GM19023 (cell line): ENCODE results near the gene AIDA.
"Not testable (repeated sequence)": the region's sequence is repeated elsewhere in the genome, so short reads cannot be mapped to it uniquely, and the experiment has no call there.

Experiments used
- ATAC-seq: cut with Tn5 transposase; IDR thresholded peaks from one replicate; pipeline ENCODE4 v1.9.1; 2021; ENCODE audit warnings: mild to moderate bottlenecking, moderate library complexity; ENCODE audit not compliant: unreplicated experiment

AIDA gene

DNA sequence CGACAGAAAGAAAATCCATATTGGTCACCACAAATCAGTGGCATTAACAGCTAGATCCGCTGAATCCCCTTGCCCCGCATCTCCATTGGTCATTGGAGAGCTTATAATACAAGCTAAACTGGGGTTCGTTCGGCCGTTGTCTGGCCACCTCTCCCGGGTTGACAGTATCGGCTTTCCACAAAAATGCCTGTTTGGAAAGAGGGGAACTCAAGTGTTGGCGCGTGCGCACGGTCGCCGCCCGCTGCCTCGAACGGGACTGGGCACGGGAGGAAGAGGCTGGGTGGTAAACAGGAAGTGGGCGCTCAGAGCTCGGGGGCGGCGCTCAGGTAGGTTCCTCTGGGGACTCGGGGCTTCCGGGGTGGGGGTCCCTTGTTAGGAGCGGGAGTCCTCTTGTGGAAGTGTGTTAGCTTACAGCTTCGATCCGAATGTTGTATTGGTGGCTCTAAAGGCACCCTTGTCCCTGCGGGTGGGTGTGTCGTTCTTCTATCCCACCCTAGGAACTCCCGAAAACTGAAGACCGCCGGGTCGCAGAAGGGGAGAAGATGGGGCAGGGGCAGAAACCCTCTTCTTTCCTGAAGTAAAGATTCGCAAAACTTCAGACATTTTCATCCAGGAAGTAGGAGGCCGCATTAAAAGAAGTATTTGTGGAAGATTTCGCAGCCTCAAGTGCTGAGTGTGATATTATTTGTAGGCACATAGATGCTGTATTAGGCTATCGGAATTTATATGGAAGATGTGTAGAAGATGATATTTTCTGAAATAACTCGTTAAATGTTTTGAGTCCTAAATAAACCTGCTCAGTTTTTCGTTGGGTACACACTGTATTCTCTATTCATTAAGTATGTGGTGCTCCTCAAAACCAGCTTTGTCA, 1.0 kb upstream of the AIDA start:
- peak; percentile 60 for ATAC-seq

- peak; percentile 40 for ATAC-seq
Observed at GRCh38 chr1:222711319-222712252, 705 bp downstream of the AIDA start.

DNA sequence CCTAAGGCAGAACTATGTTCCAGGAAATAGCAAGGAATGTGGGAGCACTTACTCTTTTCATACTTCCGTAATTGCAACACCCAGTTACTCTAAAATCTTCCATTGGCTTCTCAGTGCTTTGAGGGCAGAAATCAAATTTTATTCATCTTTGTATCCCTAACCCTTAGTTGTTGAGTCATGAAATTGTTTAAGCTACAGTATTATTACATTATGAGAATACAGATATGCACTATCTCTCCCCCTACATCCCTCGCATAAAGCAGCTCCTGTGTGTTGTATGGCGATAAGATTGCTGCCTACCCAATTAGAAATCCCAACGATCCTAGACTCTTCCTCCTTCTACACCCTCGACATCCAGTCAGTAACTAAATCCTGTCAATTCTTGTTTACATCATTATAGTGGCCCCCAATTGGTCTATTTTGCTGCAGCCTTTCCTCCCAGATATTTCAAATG, 2.6 kb downstream of the AIDA start:
- ATAC-seq: no peak

DNA sequence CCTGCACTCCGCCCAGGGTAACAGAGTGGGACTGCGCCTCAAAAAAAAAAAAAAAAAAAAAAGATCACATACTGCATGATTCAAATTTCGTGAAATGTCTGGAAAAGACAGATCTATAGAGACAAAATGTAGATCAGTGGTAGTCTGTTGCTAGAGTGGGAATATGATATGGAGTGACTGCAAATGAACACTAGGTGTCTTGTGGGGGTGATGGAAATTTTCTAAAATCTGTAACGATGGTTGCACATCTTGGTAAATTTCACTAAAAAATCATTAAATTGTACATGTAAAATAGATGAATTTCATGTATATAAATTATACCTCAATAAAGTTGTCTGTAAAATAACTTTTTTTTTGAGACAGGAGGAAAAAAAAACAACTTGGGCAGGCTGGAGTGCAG, 5.5 kb downstream of the AIDA start:
- ATAC-seq: no peak

- no peak for ATAC-seq
Observed at GRCh38 chr1:222704260-222704659, 8.0 kb downstream of the AIDA start.

DNA sequence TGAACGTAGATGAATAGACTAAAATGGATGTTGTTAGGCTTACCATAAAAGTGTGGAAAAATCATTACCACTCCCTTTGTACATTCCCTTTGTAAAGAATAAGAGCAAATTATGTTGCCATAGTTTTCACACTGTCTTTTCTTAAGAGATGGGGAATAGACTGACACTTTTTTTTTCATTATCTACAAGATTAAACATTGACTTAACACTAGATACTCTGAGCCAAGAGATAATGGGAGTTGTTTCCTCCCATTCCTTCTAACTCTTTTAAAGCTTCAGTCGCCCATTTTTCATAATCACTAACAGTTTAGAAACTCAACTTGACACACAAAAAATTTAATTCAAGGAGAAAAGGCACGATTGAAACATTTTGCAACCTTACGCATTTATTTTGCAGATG, 10.1 kb downstream of the AIDA start:
- ATAC-seq: no peak

- ATAC-seq: no peak
Observed at GRCh38 chr1:222697826-222698225, 14.5 kb downstream of the AIDA start.

DNA sequence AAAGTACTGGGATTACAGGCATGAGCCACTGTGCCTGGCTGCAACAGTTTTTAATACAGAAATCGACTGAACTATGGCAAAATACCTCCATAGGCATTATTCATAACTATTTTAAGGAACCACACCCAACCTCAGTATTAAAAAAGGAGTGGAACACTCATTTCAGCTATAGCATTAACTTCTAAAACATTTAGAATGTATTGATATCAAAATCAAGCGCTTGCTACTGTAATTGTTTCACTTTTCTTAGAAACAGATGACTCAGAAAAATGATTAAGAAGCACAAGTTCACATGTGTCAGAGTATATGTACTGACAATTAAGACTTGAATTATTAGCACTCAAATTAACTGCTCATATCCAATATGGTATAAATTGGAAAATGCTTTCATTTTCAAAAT, 15.1 kb downstream of the AIDA start:
- ATAC-seq: no peak

DNA sequence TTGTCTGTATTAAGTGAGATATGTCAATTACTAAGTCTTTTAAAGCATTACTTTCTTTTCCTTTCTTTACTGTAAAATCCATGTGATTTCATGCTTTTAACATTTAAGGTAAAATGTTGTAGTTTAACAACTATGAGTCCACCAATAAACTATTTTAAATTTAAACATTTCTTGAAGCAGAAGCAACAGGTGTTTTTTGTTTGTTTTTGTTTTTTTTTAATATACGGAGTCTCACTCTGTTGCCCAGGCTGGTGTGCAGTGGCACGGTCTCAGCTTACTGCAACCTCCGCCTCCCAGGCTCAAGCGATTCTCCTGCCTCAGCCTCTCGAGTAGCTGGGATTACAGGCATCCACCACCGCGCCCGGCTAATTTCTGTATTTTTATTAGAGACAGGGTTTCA, 15.6 kb downstream of the AIDA start:
- ATAC-seq: no peak

DNA sequence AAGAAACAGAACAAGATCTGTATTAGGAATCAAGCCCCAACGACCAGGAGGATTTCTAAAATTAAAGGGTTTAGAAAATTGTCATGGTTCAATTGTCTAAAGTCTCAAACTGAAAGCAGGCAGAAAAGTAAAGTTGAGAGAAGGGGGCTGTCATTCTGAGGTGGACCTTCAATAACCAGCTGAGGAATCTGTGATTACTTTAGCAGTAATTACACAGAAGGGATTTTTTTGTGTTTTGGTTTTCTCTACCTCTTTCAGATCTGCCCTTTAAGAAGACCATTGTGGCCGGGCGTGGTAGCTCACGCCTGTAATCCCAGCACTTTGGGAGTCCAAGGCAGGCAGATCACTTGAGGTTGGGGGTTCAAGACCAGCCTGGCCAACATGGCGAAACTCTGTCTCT, 17.4 kb downstream of the AIDA start:
- no peak for ATAC-seq

- ATAC-seq: no peak
Observed at GRCh38 chr1:222691016-222691415, 21.3 kb downstream of the AIDA start.

DNA sequence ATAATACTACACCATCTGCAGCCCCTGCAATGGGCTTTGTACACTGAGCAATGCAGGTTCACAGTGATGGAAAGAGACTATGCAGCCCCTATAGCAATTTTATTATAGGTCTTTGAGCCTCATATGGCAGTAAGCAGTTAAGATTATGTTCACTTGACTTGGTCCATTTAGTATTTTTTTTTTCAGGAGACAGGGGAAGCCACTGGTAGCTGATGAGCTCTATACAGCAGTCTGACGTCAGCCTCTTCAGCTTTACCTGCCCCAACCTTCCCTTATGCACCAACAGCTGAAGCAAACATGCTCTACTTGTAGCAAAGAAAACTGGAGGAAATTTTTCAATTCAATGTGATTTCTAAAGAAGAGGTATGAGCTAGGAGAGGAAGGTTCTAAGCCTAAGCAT, 32.2 kb downstream of the AIDA start:
- no peak for ATAC-seq

GRCh38 chr1:222670110-222670509, 42.2 kb downstream of the AIDA start:
- no peak for ATAC-seq

GRCh38 chr1:222669107-222669506, 43.2 kb downstream of the AIDA start:
- not testable (repeated sequence) for ATAC-seq

- not testable (repeated sequence) for ATAC-seq
Observed at GRCh38 chr1:222668184-222668583, 44.1 kb downstream of the AIDA start.

DNA sequence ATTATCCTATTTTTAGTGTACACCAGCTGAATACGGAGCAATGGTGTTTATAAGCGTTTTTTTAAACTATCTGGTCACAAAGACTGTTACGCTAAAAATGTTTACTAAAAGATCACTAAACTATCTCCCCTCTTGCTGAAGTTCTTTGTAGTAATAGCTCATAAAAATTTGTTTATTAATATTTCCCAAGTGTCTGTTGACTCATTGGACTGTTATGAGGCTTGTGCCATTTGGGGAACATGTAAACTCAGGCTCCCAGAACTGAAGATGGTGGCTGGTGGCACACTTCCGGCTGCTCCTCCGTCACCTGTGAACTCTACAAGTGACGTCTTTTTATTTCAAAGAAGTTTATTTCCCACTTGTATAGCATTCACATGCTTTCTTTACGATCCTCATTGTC, 46.3 kb downstream of the AIDA start:
- no peak for ATAC-seq

DNA sequence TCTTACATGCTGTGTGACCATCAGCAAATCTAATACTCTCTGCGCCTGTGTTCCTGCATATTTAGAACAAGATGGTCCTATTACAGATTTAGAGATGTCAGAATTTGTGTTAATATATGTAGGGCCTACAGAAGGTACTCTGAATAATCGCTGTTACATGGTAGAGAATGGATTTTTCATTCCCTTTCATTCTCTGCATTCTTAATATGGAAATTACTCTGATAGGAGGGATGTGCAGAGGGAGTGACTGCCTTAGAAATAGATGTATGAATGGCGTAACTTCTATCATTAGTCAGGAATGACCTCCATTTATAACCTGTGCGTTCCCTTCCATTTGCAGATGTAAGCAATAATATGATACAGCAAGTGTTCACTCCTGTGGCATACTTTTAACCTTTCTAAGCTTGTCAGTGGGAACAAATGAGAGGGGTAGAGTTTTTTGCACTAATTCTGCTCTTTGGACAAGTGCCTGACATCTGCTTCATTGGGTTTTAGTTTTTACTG, 48.8 kb downstream of the AIDA start:
- no peak for ATAC-seq

- no peak for ATAC-seq
Observed at GRCh38 chr1:222657899-222658298, 54.4 kb downstream of the AIDA start.

- ATAC-seq: no peak
Observed at GRCh38 chr1:222656391-222657155, 55.7 kb downstream of the AIDA start.

GRCh38 chr1:222654849-222655248, 57.4 kb downstream of the AIDA start:
- peak; percentile 94 for ATAC-seq
